ENCODE results near the gene PAPPA.

GRCh38 chr9:116232424-116233159 is 79.0 kb downstream of the PAPPA start:
- no peak for TF ChIP-seq CTCF (IDR thresholded peaks at IDR 0.05)
- no peak for TF ChIP-seq POLR2A (IDR thresholded peaks at IDR 0.05)
